H9 (cell line): Measurements from ENCODE around the gene PEDS1. TPM values are rescaled to one million over a fixed set of nuclear protein-coding genes. Genes with fewer than 3 reads are reported as not detected.
A peak's percentile ranks its signal among the peaks of the same experiment; 100 is the strongest.

Experiments
- DNase-seq: peaks from one replicate; pipeline ENCODE4 v3.0.0-alpha.2; 2017
- H2AFZ ChIP-seq: one replicate; pipeline ENCODE4 v1.6.1; 2013; ENCODE audit warnings: mild to moderate bottlenecking, low read length, control low read depth, moderate library complexity
- H2AK5ac ChIP-seq: 2 replicates; pipeline ENCODE4 v1.6.1; 2013; ENCODE audit warnings: low read length, control low read depth, mixed read lengths; ENCODE audit not compliant: insufficient read length
- H2BK120ac ChIP-seq: one replicate; pipeline ENCODE4 v1.6.1; 2013; ENCODE audit warnings: low read depth, mild to moderate bottlenecking, low read length, control low read depth, inconsistent platforms; ENCODE audit not compliant: poor library complexity, severe bottlenecking
- H2BK12ac ChIP-seq: 2 replicates; pipeline ENCODE4 v1.6.1; 2013; ENCODE audit warnings: low read length, control low read depth, mixed read lengths, low read depth; ENCODE audit not compliant: insufficient read length
- H2BK15ac ChIP-seq: 2 replicates; pipeline ENCODE4 v1.6.1; 2013; ENCODE audit warnings: low read depth, low read length, control low read depth
- H2BK20ac ChIP-seq: one replicate; pipeline ENCODE4 v1.6.1; 2013; ENCODE audit warnings: low read depth, mild to moderate bottlenecking, low read length, control low read depth, inconsistent platforms; ENCODE audit not compliant: poor library complexity, severe bottlenecking
- H2BK5ac ChIP-seq: 2 replicates; pipeline ENCODE4 v1.6.1; 2013; ENCODE audit warnings: low read length, control low read depth, mixed read lengths; ENCODE audit not compliant: insufficient read length
- H3K14ac ChIP-seq: 2 replicates; pipeline ENCODE4 v1.6.1; 2013; ENCODE audit warnings: low read length, control low read depth; ENCODE audit not compliant: insufficient read depth
- H3K18ac ChIP-seq: 2 replicates; pipeline ENCODE4 v1.6.1; 2013; ENCODE audit warnings: low read depth, mild to moderate bottlenecking, mixed read lengths, low read length, control low read depth; ENCODE audit not compliant: insufficient read length
- H3K23ac ChIP-seq: 2 replicates; pipeline ENCODE4 v1.6.1; 2013; ENCODE audit warnings: low read length, control low read depth, mixed read lengths, low read depth; ENCODE audit not compliant: insufficient read length
- H3K23me2 ChIP-seq: 2 replicates; pipeline ENCODE4 v1.6.1; 2013; ENCODE audit warnings: low read depth, mild to moderate bottlenecking, mixed read lengths, low read length, control low read depth; ENCODE audit not compliant: insufficient read length, poor library complexity, severe bottlenecking
- H3K27ac ChIP-seq: 2 replicates; pipeline ENCODE4 v1.5.1; 2013; ENCODE audit warnings: low read length, control low read depth, mixed read lengths, low read depth; ENCODE audit not compliant: insufficient read length
- H3K27me3 ChIP-seq: 2 replicates; pipeline ENCODE4 v1.6.1; 2013; ENCODE audit warnings: low read length, control low read depth, inconsistent platforms; ENCODE audit not compliant: insufficient read depth
- H3K4ac ChIP-seq: 2 replicates; pipeline ENCODE4 v1.6.1; 2013; ENCODE audit warnings: low read depth, mild to moderate bottlenecking, control low read depth, inconsistent platforms, low read length, moderate library complexity
- H3K4me1 ChIP-seq: 2 replicates; pipeline ENCODE4 v1.6.1; 2013; ENCODE audit warnings: low read length, control low read depth, inconsistent platforms; ENCODE audit not compliant: insufficient read depth
- H3K4me2 ChIP-seq: 2 replicates; pipeline ENCODE4 v1.6.1; 2013; ENCODE audit warnings: low read length, control low read depth, mixed read lengths; ENCODE audit not compliant: insufficient read length, insufficient read depth
- H3K56ac ChIP-seq: 2 replicates; pipeline ENCODE4 v1.6.1; 2013; ENCODE audit warnings: low read depth, mild to moderate bottlenecking, mixed read lengths, low read length, control low read depth; ENCODE audit not compliant: insufficient read length
- H3K79me1 ChIP-seq: 2 replicates; pipeline ENCODE4 v1.6.1; 2013; ENCODE audit warnings: low read depth, mild to moderate bottlenecking, moderate library complexity, low read length, control low read depth, inconsistent platforms; ENCODE audit not compliant: insufficient read depth, poor library complexity, severe bottlenecking
- H3K79me2 ChIP-seq: 2 replicates; pipeline ENCODE4 v1.6.1; 2013; ENCODE audit warnings: low read length, control low read depth, inconsistent platforms; ENCODE audit not compliant: insufficient read depth
- H3K9ac ChIP-seq: 2 replicates; pipeline ENCODE4 v1.6.1; 2013; ENCODE audit warnings: low read length, control low read depth, mixed read lengths; ENCODE audit not compliant: insufficient read length; ENCODE audit errors: extremely low read depth
- H3K9me3 ChIP-seq: one replicate; pipeline ENCODE4 v1.6.1; 2013; ENCODE audit warnings: low read depth, low read length, inconsistent platforms; ENCODE audit not compliant: control insufficient read depth
- H3T11ph ChIP-seq: one replicate; pipeline ENCODE4 v1.6.1; 2013; ENCODE audit warnings: mild to moderate bottlenecking, low read length, control low read depth, inconsistent platforms
- H4K20me1 ChIP-seq: one replicate; pipeline ENCODE4 v1.6.1; 2013; ENCODE audit not compliant: control insufficient read depth, insufficient read length, insufficient read depth
- H4K5ac ChIP-seq: 2 replicates; pipeline ENCODE4 v1.6.1; 2013; ENCODE audit warnings: low read depth, mild to moderate bottlenecking, mixed read lengths, low read length, control low read depth; ENCODE audit not compliant: insufficient read length
- H4K8ac ChIP-seq: replicated peaks from 2 replicates; pipeline ENCODE4 v1.6.1; 2013; ENCODE audit warnings: low read length, control low read depth, mixed read lengths, low read depth; ENCODE audit not compliant: insufficient read length
- H4K91ac ChIP-seq: 2 replicates; pipeline ENCODE4 v1.6.1; 2013; ENCODE audit warnings: low read depth, mild to moderate bottlenecking, moderate library complexity, mixed read lengths, low read length, control low read depth; ENCODE audit not compliant: insufficient read length
- H3K27ac Mint-ChIP-seq, 3 experiments: 2 replicates in 2 of 3; 3 replicates in 1 of 3; pipeline ENCODE4 v1.8.0; 2020 to 2021; ENCODE audit warnings: mixed read lengths in 3 of 3, mild to moderate bottlenecking in 1 of 3, moderate library complexity in 1 of 3
- H3K27me3 Mint-ChIP-seq: 2 replicates; pipeline ENCODE4 v1.8.0; 2021; ENCODE audit warnings: low read depth, mild to moderate bottlenecking, moderate library complexity, mixed read lengths
- H3K36me3 Mint-ChIP-seq, 3 experiments: 2 replicates in 2 of 3; 3 replicates in 1 of 3; pipeline ENCODE4 v1.8.0; 2020 to 2021; ENCODE audit warnings: low read depth in 3 of 3, mixed read lengths in 3 of 3; ENCODE audit not compliant: insufficient read depth in 1 of 3
- H3K4me1 Mint-ChIP-seq, 2 experiments: 2 replicates each; pipeline ENCODE4 v1.8.0; 2020; ENCODE audit warnings: mixed read lengths in 2 of 2
- H3K4me3 Mint-ChIP-seq, 2 experiments: 2 replicates in 1 of 2; 3 replicates in 1 of 2; pipeline ENCODE4 v1.8.0; 2020 to 2021; ENCODE audit warnings: mild to moderate bottlenecking in 2 of 2, mixed read lengths in 2 of 2, moderate library complexity in 1 of 2
- H3K9me3 Mint-ChIP-seq, 2 experiments: 2 replicates in 1 of 2; 3 replicates in 1 of 2; pipeline ENCODE4 v1.8.0; 2020; ENCODE audit warnings: mild to moderate bottlenecking in 2 of 2, mixed read lengths in 2 of 2, moderate library complexity in 1 of 2
- WGBS: extraction: QIAGEN DNeasy Blood & Tissue Kit; methylation state at CpG from one replicate; pipeline ENCODE4 v1.1.7; 2013; ENCODE audit warnings: missing lambda C conversion rate, low lambda C conversion rate, mixed read lengths; ENCODE audit not compliant: insufficient read length; ENCODE audit errors: extremely low coverage; 5-methylcytosine and 5-hydroxymethylcytosine counted together
- total RNA-seq: library from RNA; stranded (reverse); gene quantifications from 2 replicates; pipeline ENCODE4 v1.2.1, GENCODE V29; 2021
- TF ChIP-seq, protein P1 (sequence below): fragments of 200-600 bp; sonication (generic); conservative IDR thresholded peaks from 3 replicates; pipeline ENCODE4 v1.8.0; 2021; ENCODE audit warnings: antibody characterized with exemption, mild to moderate bottlenecking

PEDS1 gene
- total RNA-seq, 1 experiment from 2014 or later, result 29.3 TPM

DNA sequence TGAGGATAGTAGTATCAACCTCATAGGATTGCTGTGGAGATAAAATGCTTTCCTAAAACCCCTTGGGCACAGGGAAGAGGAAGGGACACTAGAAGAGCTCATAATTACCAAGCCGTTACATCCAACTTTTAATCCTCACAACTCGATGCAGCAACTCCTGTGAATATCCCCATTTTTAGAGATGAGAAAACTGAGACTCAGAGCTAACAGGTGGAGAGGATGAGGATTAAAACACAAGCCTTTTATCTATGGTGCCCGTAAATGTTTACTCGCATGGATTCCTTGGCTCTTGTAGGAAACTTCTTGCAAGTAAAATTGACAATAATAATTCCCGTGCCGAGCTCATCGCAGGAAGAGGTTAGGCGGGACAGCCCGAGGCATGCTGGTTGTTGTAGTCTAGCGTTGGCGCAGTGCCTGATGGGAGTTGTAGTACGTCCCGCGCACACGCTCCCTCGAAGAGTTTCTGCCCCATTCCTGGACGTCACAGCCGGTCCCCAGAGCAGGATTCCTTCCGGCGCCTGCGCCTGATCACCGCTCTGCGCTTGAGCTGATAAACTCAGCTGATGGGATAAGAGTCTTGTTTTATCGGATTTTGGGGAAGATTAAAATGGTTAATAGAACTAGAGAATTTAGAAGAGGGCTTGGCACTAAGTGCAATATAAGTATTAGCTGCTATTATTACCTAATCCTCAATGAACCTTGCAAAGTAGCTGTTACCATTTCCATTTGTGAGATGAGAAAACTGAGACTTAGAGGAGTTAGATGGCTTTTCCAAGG, 37.7 kb downstream of the PEDS1 start:
- Histone ChIP-seq H3K4me1 (peaks cover 6% of the 10 kb centered on the region), H3K23me2 (peaks cover 19% of the 10 kb centered on the region), H3K79me1 (peaks cover 3% of the 10 kb centered on the region), H3K4ac (no peak overlapping the region), H3K27ac (no peak overlapping the region), H3T11ph (peak overlapping the region; percentile 37), H3K9ac (peak overlapping the region; percentile 56), H4K8ac (peak overlapping the region; percentile 70), H3K9me3 (no peaks in the 10 kb centered on the region), H4K91ac (no peak overlapping the region), H2BK15ac (no peak overlapping the region), H3K27me3 (no peaks in the 10 kb centered on the region), H2BK5ac (no peak overlapping the region), H3K18ac (no peak overlapping the region), H3K56ac (no peak overlapping the region), H2AK5ac (no peak overlapping the region), H3K4me2 (peak overlapping the region; percentile 93), H2BK20ac (no peak overlapping the region), H2BK120ac (no peak overlapping the region), H3K23ac (no peak overlapping the region), H4K20me1 (no peaks in the 10 kb centered on the region), H3K14ac (no peak overlapping the region), H3K79me2 (peaks cover 15% of the 10 kb centered on the region; the same call in 1 of the 2 replicates), H2AFZ (no peak overlapping the region), H4K5ac (no peak overlapping the region), H2BK12ac (no peak overlapping the region)
- WGBS, result no CpG with 5 or more reads among the region's 24 CpGs
- TF ChIP-seq, protein P1, sequence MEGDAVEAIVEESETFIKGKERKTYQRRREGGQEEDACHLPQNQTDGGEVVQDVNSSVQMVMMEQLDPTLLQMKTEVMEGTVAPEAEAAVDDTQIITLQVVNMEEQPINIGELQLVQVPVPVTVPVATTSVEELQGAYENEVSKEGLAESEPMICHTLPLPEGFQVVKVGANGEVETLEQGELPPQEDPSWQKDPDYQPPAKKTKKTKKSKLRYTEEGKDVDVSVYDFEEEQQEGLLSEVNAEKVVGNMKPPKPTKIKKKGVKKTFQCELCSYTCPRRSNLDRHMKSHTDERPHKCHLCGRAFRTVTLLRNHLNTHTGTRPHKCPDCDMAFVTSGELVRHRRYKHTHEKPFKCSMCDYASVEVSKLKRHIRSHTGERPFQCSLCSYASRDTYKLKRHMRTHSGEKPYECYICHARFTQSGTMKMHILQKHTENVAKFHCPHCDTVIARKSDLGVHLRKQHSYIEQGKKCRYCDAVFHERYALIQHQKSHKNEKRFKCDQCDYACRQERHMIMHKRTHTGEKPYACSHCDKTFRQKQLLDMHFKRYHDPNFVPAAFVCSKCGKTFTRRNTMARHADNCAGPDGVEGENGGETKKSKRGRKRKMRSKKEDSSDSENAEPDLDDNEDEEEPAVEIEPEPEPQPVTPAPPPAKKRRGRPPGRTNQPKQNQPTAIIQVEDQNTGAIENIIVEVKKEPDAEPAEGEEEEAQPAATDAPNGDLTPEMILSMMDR, result no peak
- peak; percentile 95 for DNase-seq
- H3K4me3 Mint-ChIP-seq, result peak overlapping the region; percentile 79 to 99
- H3K9me3 Mint-ChIP-seq, result no peaks in the 10 kb centered on the region
- H3K4me1 Mint-ChIP-seq, result peaks cover 36 to 39% of the 10 kb centered on the region in 2 experiments
- H3K27me3 Mint-ChIP-seq, result no peaks in the 10 kb centered on the region
- peak overlapping the region; percentile 26 to 80 (median 63); a peak in 4 of 7 replicates for H3K27ac Mint-ChIP-seq
- peaks cover 0 to 7% (median 7%) of the 10 kb centered on the region in 3 experiments; a peak in 3 of 7 replicates for H3K36me3 Mint-ChIP-seq
